HG03108 (cell line): ENCODE measurements around the gene APOE.

ENCODE experiments used
- ATAC-seq: cut with Tn5 transposase; IDR thresholded peaks from one replicate; pipeline ENCODE4 v1.9.1; 2021; ENCODE audit warnings: moderate library complexity; ENCODE audit not compliant: unreplicated experiment

Gene APOE

DNA sequence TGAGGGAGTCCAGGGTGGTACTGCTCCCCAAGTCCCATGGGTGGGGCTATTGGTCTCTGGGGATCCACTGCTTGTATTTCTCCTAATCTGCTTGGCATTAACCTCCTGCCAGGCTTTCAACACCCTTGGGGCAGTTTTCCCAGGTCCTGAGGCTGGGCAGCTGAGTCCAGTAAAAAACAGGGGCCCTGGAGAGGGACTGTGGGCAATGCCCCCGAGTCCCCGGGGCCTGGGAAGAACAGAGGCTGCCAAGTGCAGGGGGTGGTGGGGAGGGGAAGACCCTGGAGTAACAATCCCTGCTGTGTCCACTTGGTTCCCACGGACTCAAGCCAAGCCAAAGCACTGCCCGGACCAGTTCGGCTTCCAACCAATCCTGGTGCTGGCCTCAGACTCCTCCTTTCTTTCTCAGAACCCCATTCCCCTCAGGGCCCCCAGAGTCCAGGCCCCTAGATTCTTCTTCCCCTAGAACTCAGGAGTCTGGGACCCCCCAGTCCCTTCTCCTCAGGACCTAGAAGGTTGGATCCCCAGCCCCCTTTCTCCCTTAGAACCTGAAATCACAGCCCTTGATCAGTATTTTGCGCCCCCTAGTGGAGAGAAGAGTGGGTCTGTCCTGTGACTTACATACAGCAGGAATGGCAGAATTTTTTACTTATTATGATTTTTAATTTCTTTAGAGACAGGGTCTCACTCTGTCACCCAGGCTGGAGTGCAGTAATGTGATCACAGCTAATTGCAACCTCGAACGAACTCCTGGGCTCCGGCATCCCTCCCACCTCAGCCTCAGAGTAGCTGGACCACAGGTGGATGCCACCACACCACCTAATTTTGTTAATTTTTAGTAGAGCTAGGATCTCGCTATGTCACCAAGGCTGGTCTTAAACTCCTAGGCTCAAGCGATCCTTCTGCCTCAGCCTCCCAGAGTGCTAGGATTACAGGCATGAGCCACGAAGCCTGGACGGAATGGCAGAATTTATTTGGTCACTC is 45.9 kb downstream of the APOE start:
- no peak for ATAC-seq

DNA sequence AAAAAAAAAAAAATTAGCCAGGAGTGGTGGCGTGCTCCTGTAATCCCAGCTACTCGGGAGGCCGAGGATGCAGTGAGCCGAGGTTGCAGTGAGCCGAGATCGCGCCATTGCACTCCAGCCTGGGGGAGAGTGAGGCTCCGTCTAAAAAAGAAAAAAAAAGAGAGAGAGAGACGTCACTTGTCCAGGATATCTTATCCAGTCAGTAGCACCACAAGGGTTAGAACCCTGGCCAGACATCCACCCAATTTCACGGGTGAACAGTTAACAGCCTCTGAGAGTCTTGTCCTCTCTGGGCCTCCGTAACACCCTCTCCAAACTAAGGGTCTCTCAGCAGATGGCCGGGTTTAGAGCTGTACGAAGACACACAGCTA is 48.7 kb downstream of the APOE start:
- ATAC-seq, result no peak

DNA sequence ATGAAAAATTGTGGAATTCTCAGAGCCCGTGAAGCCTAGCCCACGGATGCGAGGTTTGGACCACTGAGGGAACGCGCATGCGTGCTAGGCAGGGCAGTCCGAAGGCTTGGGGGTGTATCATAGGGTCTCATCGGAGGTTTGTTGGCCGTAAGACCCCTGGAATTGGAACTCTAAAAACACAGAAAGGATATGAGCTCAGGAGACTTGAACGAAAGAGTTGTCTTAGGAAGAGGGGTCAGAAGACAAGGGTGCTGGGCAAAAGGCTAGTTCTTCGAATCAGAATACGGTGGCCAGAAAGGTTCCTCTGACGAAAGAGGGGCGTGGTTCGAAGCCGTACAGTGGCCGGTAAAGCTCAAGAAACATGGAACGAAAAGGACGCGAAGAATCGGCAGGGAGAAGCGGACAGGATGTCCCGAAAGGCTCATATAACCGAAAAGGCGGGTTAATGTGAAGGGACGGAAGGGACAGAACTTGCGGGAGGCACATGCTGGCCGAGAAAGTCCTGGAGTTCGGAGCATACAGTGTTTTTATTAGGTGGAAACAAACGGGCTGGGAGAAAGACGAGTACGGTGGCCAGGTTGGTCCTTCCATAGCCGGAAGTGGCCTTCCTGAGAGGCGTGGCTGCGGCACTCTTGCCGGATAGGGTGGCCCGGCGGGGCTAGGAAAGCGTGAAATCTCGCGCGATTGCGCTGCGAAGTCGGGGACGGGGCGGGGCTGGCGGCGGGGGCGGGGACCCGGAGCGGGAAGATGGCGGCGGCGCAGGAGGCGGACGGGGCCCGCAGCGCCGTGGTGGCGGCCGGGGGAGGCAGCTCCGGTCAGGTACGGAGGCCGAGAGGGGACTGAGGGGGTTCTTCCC is 49.3 kb downstream of the APOE start, which contains the start of gene CLPTM1:
TSS of gene CLPTM1 (plus strand) at position 732 of the 856 bp plus-strand sequence. CDS start at position 748, 16 bp downstream.
- ATAC-seq, result peak; percentile 72

DNA sequence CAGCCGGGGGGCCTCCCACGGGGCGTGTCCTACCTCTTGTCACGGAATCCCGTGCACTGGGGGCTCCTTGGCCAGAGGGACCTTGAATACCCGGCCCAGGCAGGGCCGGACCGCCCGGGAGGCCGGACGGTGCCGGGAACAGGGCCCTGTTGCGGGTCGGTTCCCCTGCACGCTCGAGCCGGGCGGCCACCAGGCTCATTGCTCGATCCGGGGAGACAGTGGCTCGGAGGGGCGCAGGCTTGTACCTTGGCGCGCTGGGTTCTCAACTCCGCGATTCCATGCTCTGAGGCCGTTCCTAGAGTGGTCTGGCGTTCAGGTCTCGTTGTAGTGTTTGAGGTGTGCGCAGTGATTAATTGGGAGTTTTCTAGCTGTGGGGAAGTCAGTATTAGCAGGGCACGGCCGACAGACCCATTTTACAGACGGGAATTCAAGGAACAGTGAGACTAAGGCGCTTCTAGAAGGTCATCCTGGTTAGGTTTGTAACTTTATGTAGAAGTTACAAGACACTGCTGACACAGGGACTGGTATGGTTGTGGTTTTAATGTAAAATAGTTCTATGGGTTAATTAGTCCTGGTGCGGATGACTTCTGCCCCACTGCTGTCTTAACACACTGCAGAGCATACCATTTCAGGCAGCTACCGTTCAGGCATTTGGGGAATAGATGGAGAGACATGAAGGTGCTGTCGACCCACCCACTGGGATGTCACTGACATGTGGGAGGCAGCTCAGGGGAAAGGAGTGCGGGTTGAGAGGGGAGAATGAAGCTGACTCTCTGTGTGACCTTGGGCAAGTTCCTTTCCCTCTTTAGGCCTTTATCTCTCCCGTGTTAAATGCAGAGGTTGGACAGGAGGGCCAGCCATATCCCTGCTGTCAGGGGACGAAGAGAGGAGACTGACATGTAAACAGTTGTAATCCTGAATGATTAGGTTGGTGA is 50.2 kb downstream of the APOE start:
- ATAC-seq, result peak; percentile 1

DNA sequence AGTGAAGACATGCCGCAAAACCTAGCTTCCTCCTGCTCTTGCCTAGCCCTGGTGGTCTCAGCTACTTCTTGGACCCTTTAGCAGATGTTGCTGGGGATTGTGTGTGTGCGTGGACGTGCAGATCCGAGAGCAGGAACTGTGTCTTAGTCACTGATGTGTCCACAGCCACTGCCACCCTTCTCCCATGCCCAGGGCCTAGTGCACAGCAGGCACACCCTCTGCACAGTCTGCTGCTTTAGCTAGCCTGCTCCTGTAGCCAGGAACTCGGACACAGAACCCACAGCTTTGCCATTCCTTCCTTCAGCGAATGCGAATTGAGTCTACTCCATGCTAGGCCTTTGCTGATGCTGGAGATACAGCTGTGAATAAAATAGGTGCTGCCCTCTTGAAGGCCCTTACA is 51.9 kb downstream of the APOE start:
- no peak for ATAC-seq

DNA sequence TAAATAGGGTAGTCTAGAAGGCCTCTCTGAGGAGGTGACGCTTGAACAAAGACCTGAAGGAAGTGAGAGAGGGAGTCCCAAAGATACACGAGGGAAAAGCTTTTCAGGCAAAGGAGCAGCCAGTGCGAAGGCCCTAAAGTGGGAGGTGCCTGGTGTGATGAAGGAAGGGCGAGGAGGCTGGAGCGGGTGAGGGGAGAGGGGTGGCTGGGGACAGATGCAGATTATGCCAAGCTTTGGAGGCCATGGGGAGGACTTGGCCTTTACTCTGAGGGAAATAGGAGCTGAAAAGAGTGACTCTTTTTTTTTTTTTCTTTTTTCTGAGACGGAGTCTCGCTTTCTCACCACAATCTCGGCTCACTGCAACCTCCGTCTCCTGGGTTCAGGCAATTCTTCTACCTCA is 52.5 kb downstream of the APOE start:
- no peak for ATAC-seq
